ENCODE data around the gene UGT1A6. TPM values are rescaled to one million over a fixed set of nuclear protein-coding genes. Genes with fewer than 3 reads are reported as not detected.

The UGT1A6 gene
- total RNA-seq, 1 donor from 2014 or later = not detected

- Histone ChIP-seq H3K36me3 (no peaks in the 10 kb centered on the region), H3K4me1 (no peaks in the 10 kb centered on the region), H3K27ac (replicated peaks) (no peak overlapping the region), H3K27me3 (ENCODE audit: low read depth) (peaks cover 24% of the 10 kb centered on the region), H3K4me3 (no peak overlapping the region), H3K9me3 (replicated peaks) (no peaks in the 10 kb centered on the region)
- DNase-seq = no peak
- intact Hi-C loops (cut with micrococcal nuclease) = no loop called here
- TF ChIP-seq CTCF (IDR thresholded peaks at IDR 0.05; ENCODE audit: borderline replicate concordance) = no peak
Measured at GRCh38 chr2:233758141-233758540, 65.5 kb downstream of the UGT1A6 start.

- Histone ChIP-seq H3K4me3 (no peak overlapping the region), H3K36me3 (no peaks in the 10 kb centered on the region), H3K27me3 (ENCODE audit: low read depth) (peaks cover 28% of the 10 kb centered on the region), H3K9me3 (replicated peaks) (no peaks in the 10 kb centered on the region), H3K27ac (replicated peaks) (no peak overlapping the region), H3K4me1 (no peaks in the 10 kb centered on the region)
- intact Hi-C loops (cut with micrococcal nuclease) = no loop called here
- TF ChIP-seq CTCF (IDR thresholded peaks at IDR 0.05; ENCODE audit: borderline replicate concordance) = no peak
- no peak for DNase-seq
Measured at GRCh38 chr2:233758849-233759248, 66.2 kb downstream of the UGT1A6 start.

GRCh38 chr2:233760043-233760442 is 67.4 kb downstream of the UGT1A6 start, which contains the start of gene UGT1A1:
Gene UGT1A1, plus strand, starts transcription at chr2:233760270. Its CDS starts 18 bp downstream, at chr2:233760288.
- Histone ChIP-seq H3K27ac (replicated peaks) (no peak within 1 kb of the TSS), H3K36me3 (no peaks in the 10 kb centered on the region), H3K9me3 (replicated peaks) (no peaks in the 10 kb centered on the region), H3K4me3 (no peak within 1 kb of the TSS), H3K27me3 (ENCODE audit: low read depth) (peaks cover 36% of the 10 kb centered on the region), H3K4me1 (no peaks in the 10 kb centered on the region)
- intact Hi-C loops (cut with micrococcal nuclease) = no loop called here
- no peak for DNase-seq
- TF ChIP-seq CTCF (IDR thresholded peaks at IDR 0.05; ENCODE audit: borderline replicate concordance) = no peak

DNA sequence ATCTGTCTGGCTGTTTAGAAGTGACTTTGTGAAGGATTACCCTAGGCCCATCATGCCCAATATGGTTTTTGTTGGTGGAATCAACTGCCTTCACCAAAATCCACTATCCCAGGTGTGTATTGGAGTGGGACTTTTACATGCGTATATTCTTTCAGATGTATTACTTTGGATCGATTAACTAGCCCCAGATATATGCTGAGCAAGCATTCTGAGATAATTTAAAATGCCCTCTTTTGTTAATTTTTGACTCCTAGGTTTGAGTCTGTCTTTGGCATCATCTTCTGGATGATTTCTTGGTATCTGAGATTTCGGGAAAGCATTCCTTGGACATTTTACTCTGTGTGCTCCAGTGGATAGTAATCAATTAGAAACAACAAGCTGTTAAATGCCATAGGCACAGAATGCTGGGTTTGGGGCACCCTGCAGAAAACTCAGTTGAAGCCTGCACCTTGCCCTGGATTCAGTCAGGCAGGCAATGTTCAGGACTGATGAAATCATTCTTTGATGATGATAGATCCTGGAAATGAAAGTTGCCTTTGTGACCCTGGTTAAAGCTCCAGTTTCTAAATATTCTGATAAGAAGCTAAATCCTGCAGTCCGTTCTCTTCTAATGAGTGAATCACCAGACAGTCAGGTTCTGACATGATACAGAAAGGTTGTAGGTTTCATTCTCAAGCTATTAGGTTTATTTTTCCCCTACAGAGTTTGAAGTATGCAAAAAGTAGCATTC is 68.5 kb downstream of the UGT1A6 start:
- Histone ChIP-seq H3K27ac (replicated peaks) (no peak overlapping the region), H3K4me1 (no peaks in the 10 kb centered on the region), H3K36me3 (no peaks in the 10 kb centered on the region), H3K27me3 (ENCODE audit: low read depth) (peaks cover 46% of the 10 kb centered on the region), H3K4me3 (no peak overlapping the region), H3K9me3 (replicated peaks) (no peaks in the 10 kb centered on the region)
- intact Hi-C loops (cut with micrococcal nuclease) = no loop called here
- DNase-seq = no peak
- no peak for TF ChIP-seq CTCF (IDR thresholded peaks at IDR 0.05; ENCODE audit: borderline replicate concordance)

DNA sequence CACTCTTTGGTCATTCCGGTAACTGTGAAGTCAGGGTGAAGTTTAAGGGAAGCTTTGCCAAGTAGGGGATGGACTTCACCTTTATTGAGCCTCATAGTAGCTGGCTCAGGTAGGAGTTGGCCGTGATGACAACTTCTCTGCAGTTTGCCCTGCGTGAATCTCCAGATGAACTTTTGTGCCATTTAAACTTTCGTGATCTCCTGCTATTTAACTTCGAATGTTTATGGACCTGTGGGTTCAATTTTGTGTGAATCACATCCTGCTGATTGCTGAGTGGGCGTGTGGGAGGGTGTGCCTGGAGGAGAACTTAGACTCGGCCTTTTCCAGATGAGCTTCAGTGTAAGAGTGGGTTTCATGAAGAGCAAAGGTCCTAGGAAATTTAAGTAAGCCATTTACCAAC is 71.6 kb downstream of the UGT1A6 start:
- peaks cover 73% of the 10 kb centered on the region for H3K27me3 ChIP-seq (ENCODE audit: low read depth)
- no peak overlapping the region for H3K4me3 ChIP-seq
- DNase-seq = no peak
- no peaks in the 10 kb centered on the region for H3K4me1 ChIP-seq
- no peak overlapping the region for H3K27ac ChIP-seq (replicated peaks)
- TF ChIP-seq CTCF (IDR thresholded peaks at IDR 0.05; ENCODE audit: borderline replicate concordance) = no peak
- H3K36me3 ChIP-seq = no peaks in the 10 kb centered on the region
- H3K9me3 ChIP-seq (replicated peaks) = no peaks in the 10 kb centered on the region
- intact Hi-C loops (cut with micrococcal nuclease) = no loop called here
